GM23248 (cell line): ENCODE data around the gene MORC1. TPM values are rescaled to one million over a fixed set of nuclear protein-coding genes. Genes with fewer than 3 reads are reported as not detected.
"Not testable (repeated sequence)": the region's sequence is repeated elsewhere in the genome, so short reads cannot be mapped to it uniquely, and the experiment has no call there.

Experiments used
- DNase-seq: peaks from one replicate; pipeline ENCODE4 v3.0.0-alpha.2; 2015
- H2AFZ ChIP-seq: fragments of 200-600 bp; sonication (generic); 2 replicates; pipeline ENCODE4 v1.6.1; 2016; ENCODE audit warnings: antibody characterized with exemption
- H3F3A ChIP-seq: fragments of 200-600 bp; sonication (generic); 2 replicates; pipeline ENCODE4 v1.6.1; 2016; ENCODE audit warnings: mild to moderate bottlenecking, antibody characterized with exemption, mixed run types; ENCODE audit not compliant: insufficient read depth
- H3K27ac ChIP-seq: fragments of 200-600 bp; sonication (generic); 2 replicates; pipeline ENCODE4 v1.5.1; 2016; ENCODE audit warnings: mild to moderate bottlenecking
- H3K27me3 ChIP-seq: fragments of 200-600 bp; sonication (generic); replicated peaks from 2 replicates; pipeline ENCODE4 v1.6.1; 2016; ENCODE audit warnings: mild to moderate bottlenecking; ENCODE audit not compliant: insufficient read depth
- H3K36me3 ChIP-seq: fragments of 200-600 bp; sonication (generic); 2 replicates; pipeline ENCODE4 v1.6.1; 2016; ENCODE audit warnings: low read depth, mild to moderate bottlenecking
- H3K4me1 ChIP-seq: fragments of 200-600 bp; sonication (generic); 2 replicates; pipeline ENCODE4 v1.6.1; 2016; ENCODE audit warnings: mild to moderate bottlenecking; ENCODE audit not compliant: insufficient read depth
- H3K4me2 ChIP-seq: fragments of 200-600 bp; sonication (generic); one replicate; pipeline ENCODE4 v1.6.1; 2016; ENCODE audit warnings: mild to moderate bottlenecking; ENCODE audit not compliant: unreplicated experiment
- H3K4me3 ChIP-seq: fragments of 200-600 bp; sonication (generic); 2 replicates; pipeline ENCODE4 v1.5.1; 2016; ENCODE audit warnings: mild to moderate bottlenecking
- H3K79me2 ChIP-seq: fragments of 200-600 bp; sonication (generic); 2 replicates; pipeline ENCODE4 v1.6.1; 2016; ENCODE audit warnings: mild to moderate bottlenecking; ENCODE audit not compliant: insufficient read depth
- H3K9ac ChIP-seq: fragments of 200-600 bp; sonication (generic); 2 replicates; pipeline ENCODE4 v1.6.1; 2016; ENCODE audit warnings: mild to moderate bottlenecking
- H3K9me2 ChIP-seq: fragments of 200-600 bp; sonication (generic); 2 replicates; pipeline ENCODE4 v1.6.1; 2016; ENCODE audit warnings: mixed run types, mild to moderate bottlenecking, moderate library complexity; ENCODE audit not compliant: insufficient read depth
- H3K9me3 ChIP-seq: fragments of 200-600 bp; sonication (generic); one replicate; pipeline ENCODE4 v1.6.1; 2017; ENCODE audit warnings: low read depth
- H4K20me1 ChIP-seq: fragments of 200-600 bp; sonication (generic); 2 replicates; pipeline ENCODE4 v1.6.0; 2016; ENCODE audit not compliant: insufficient read depth
- EZH2 ChIP-seq: fragments of 200-600 bp; sonication (generic); IDR thresholded peaks from 2 replicates; pipeline ENCODE4 v1.6.1; 2018; ENCODE audit warnings: antibody characterized with exemption, mild to moderate bottlenecking; ENCODE audit not compliant: insufficient read depth, poor library complexity, severe bottlenecking
- EZH2phosphoT487 ChIP-seq: fragments of 200-600 bp; sonication (generic); IDR thresholded peaks from 2 replicates; pipeline ENCODE4 v1.6.1; 2018; ENCODE audit warnings: antibody characterized with exemption, moderate library complexity, mild to moderate bottlenecking, low read depth; ENCODE audit not compliant: insufficient read depth
- WGBS, 2 experiments: methylation state at CpG; one replicate each; pipeline ENCODE4 v1.1.6; 2015 to 2017; ENCODE audit warnings: low lambda C conversion rate in 2 of 2, low coverage in 1 of 2; ENCODE audit errors: missing lambda C conversion rate in 2 of 2; 5-methylcytosine and 5-hydroxymethylcytosine counted together
- in situ Hi-C: fragments of 300-500 bp; cut with MboI; formaldehyde crosslinking; loops from 2 replicates; pipeline ENCODE4 v1.15.0; 2020
- polyA plus RNA-seq: library from polyadenylated mRNA; unstranded; fragments of >200 nt; fragmentation: Nextera tagmentation; extraction: Ambion mirVana; gene quantifications from 2 replicates; pipeline ENCODE4 v1.2.1, GENCODE V29; 2016
- total RNA-seq: library from RNA; depleted of rRNA; stranded (reverse); fragments of >200 nt; shearing (Covaris generic); gene quantifications from 2 replicates; pipeline ENCODE4 v1.2.3, GENCODE V29; 2014

The MORC1 gene
- total and polyA plus RNA-seq, 2 experiments from 2014 or later = not detected

- Histone ChIP-seq H3K27ac (no peak overlapping the region), H3K9ac (no peak overlapping the region), H3K36me3 (no peaks in the 10 kb centered on the region), H3F3A (no peaks in the 10 kb centered on the region), H3K4me1 (no peaks in the 10 kb centered on the region), H4K20me1 (no peaks in the 10 kb centered on the region), H3K27me3 (no peaks in the 10 kb centered on the region), H3K4me2 (no peak overlapping the region), H3K9me2 (no peaks in the 10 kb centered on the region), H3K9me3 (no peaks in the 10 kb centered on the region), H2AFZ (no peak overlapping the region), H3K4me3 (no peak overlapping the region), H3K79me2 (no peaks in the 10 kb centered on the region)
- in situ Hi-C loops = no loop called here
- 15 to 16% methylated on average over 2 of the region's 2 CpGs for WGBS, 2 experiments
- TF ChIP-seq EZH2 (no peak), EZH2phosphoT487 (no peak)
- no peak for DNase-seq
Measured at GRCh38 chr3:109137761-109138160, 19.8 kb upstream of the MORC1 start.

GRCh38 chr3:109136523-109136922 is 18.6 kb upstream of the MORC1 start, which contains the start of gene C3orf85:
C3orf85 (plus strand) TSS chr3:109136719; CDS start chr3:109136848, 129 bp downstream.
- no peak within 1 kb of the TSS for H3K9ac ChIP-seq
- no peaks in the 10 kb centered on the region for H3K9me3 ChIP-seq
- H3K4me3 ChIP-seq = no peak within 1 kb of the TSS
- no peak within 1 kb of the TSS for H2AFZ ChIP-seq
- no peaks in the 10 kb centered on the region for H4K20me1 ChIP-seq
- 15 to 18% methylated on average over 3 of the region's 3 CpGs for WGBS, 2 experiments
- H3K4me1 ChIP-seq = no peaks in the 10 kb centered on the region
- no peaks in the 10 kb centered on the region for H3K27me3 ChIP-seq
- H3K9me2 ChIP-seq = no peaks in the 10 kb centered on the region
- in situ Hi-C loops = no loop called here
- H3K4me2 ChIP-seq = no peak within 1 kb of the TSS
- H3K36me3 ChIP-seq = no peaks in the 10 kb centered on the region
- H3K27ac ChIP-seq = no peak within 1 kb of the TSS
- H3K79me2 ChIP-seq = no peaks in the 10 kb centered on the region
- H3F3A ChIP-seq = no peaks in the 10 kb centered on the region
- TF ChIP-seq EZH2phosphoT487 = no peak
- no peak for TF ChIP-seq EZH2
- DNase-seq = no peak

GRCh38 chr3:109133474-109133816 is 15.5 kb upstream of the MORC1 start:
- in situ Hi-C loops = not testable (repeated sequence)

GRCh38 chr3:109132801-109133473 is 15.0 kb upstream of the MORC1 start:
- Histone ChIP-seq H3K4me2 (no peak overlapping the region), H3K4me1 (no peaks in the 10 kb centered on the region), H4K20me1 (no peaks in the 10 kb centered on the region), H3K9ac (no peak overlapping the region), H3F3A (no peaks in the 10 kb centered on the region), H3K36me3 (no peaks in the 10 kb centered on the region), H2AFZ (no peak overlapping the region), H3K9me3 (no peaks in the 10 kb centered on the region), H3K9me2 (no peaks in the 10 kb centered on the region), H3K79me2 (no peaks in the 10 kb centered on the region), H3K4me3 (no peak overlapping the region), H3K27ac (no peak overlapping the region), H3K27me3 (no peaks in the 10 kb centered on the region)
- in situ Hi-C loops = no loop called here
- WGBS, 2 experiments = 37 to 39% methylated on average over 5 of the region's 5 CpGs
- TF ChIP-seq EZH2 (no peak), EZH2phosphoT487 (no peak)
- DNase-seq = peak; percentile 12

More at GRCh38 chr3:109133474-109133816, 15.5 kb upstream of the MORC1 start:
- not testable (repeated sequence) for H3K4me2 ChIP-seq, H3K79me2 ChIP-seq, H2AFZ ChIP-seq, H3K9me2 ChIP-seq, H3K27me3 ChIP-seq, H4K20me1 ChIP-seq, DNase-seq, H3K27ac ChIP-seq, H3K36me3 ChIP-seq, H3K4me1 ChIP-seq, H3K4me3 ChIP-seq, H3K9me3 ChIP-seq, H3F3A ChIP-seq, H3K9ac ChIP-seq
- WGBS, 2 experiments = 37 to 48% methylated on average over 5 of the region's 5 CpGs

- H3K9me3 ChIP-seq = no peaks in the 10 kb centered on the region
- no peak overlapping the region for H3K4me2 ChIP-seq
- no peak for TF ChIP-seq EZH2
- TF ChIP-seq EZH2phosphoT487 = no peak
- no peaks in the 10 kb centered on the region for H3F3A ChIP-seq
- H3K9me2 ChIP-seq = no peaks in the 10 kb centered on the region
- H3K27ac ChIP-seq = no peak overlapping the region
- no peaks in the 10 kb centered on the region for H4K20me1 ChIP-seq
- no peak overlapping the region for H3K9ac ChIP-seq
- H2AFZ ChIP-seq = no peak overlapping the region
- in situ Hi-C loops = no loop called here
- 2 to 3% methylated on average over 4 of the region's 4 CpGs for WGBS, 2 experiments
- H3K36me3 ChIP-seq = no peaks in the 10 kb centered on the region
- no peaks in the 10 kb centered on the region for H3K79me2 ChIP-seq
- H3K4me1 ChIP-seq = no peaks in the 10 kb centered on the region
- H3K27me3 ChIP-seq = no peaks in the 10 kb centered on the region
- H3K4me3 ChIP-seq = no peak overlapping the region
- no peak for DNase-seq
Measured at GRCh38 chr3:109131276-109131675, 13.3 kb upstream of the MORC1 start.
